Caco-2 (cell line): Measurements from ENCODE around the gene IP6K3. TPM values are rescaled to one million over a fixed set of nuclear protein-coding genes. Genes with fewer than 3 reads are reported as not detected.
A peak's percentile ranks its signal among the peaks of the same experiment; 100 is the strongest.

ENCODE experiments used
- BruUV-seq: library from RNA; stranded (reverse); fragments of 400-500 nt; replicated peaks from 2 replicates; lab custom pipeline; 2021; lab: Mats Ljungman, UMichigan
- CTCF ChIA-PET: fragments of 300-600 bp; sonication (Branson Sonifier 250); formaldehyde crosslinking; loops from one replicate; lab custom pipeline; 2022; ENCODE audit warnings: antibody characterized with exemption; lab: Charles Lee
- POLR2A ChIA-PET: fragments of 300-600 bp; sonication (Branson Sonifier 250); formaldehyde crosslinking; loops from one replicate; lab custom pipeline; 2022; ENCODE audit warnings: antibody characterized with exemption; lab: Charles Lee
- DNase-seq, 2 experiments: peaks; one replicate each; pipeline versions ENCODE4 v3.0.0 to v3.0.0-alpha.2; 2020 to 2022
- H3K27me3 ChIP-seq: replicated peaks from 2 replicates; pipeline ENCODE4 v1.6.0; 2011; ENCODE audit warnings: low read length; ENCODE audit not compliant: control insufficient read depth, insufficient read depth
- H3K36me3 ChIP-seq: 2 replicates; pipeline ENCODE4 v1.5.1; 2011; ENCODE audit warnings: low read length; ENCODE audit not compliant: control insufficient read depth, insufficient read depth
- H3K4me1 ChIP-seq: fragments of 250-450 bp; sonication (Bioruptor Pico); 2 replicates; pipeline ENCODE4 v1.5.1; 2020; ENCODE audit warnings: mild to moderate bottlenecking
- H3K4me3 ChIP-seq: 2 replicates; pipeline ENCODE4 v1.5.1; 2011; ENCODE audit warnings: low read depth, mild to moderate bottlenecking, control low read depth, low read length
- H3K9me3 ChIP-seq: fragments of 250-450 bp; sonication (Bioruptor Pico); 2 replicates; pipeline ENCODE4 v1.5.1; 2020; ENCODE audit warnings: mild to moderate bottlenecking, moderate library complexity
- H3K27ac Mint-ChIP-seq: one replicate; pipeline ENCODE4 v1.8.0; 2022; ENCODE audit warnings: mixed read lengths; ENCODE audit not compliant: unreplicated experiment
- H3K27me3 Mint-ChIP-seq: one replicate; pipeline ENCODE4 v1.8.0; 2022; ENCODE audit warnings: mixed read lengths; ENCODE audit not compliant: insufficient read depth, unreplicated experiment
- H3K36me3 Mint-ChIP-seq: one replicate; pipeline ENCODE4 v1.8.0; 2022; ENCODE audit warnings: mild to moderate bottlenecking, mixed read lengths; ENCODE audit not compliant: insufficient read depth, unreplicated experiment
- H3K4me1 Mint-ChIP-seq: one replicate; pipeline ENCODE4 v1.8.0; 2022; ENCODE audit warnings: low read depth, mixed read lengths; ENCODE audit not compliant: unreplicated experiment
- H3K4me3 Mint-ChIP-seq: one replicate; pipeline ENCODE4 v1.8.0; 2022; ENCODE audit warnings: mild to moderate bottlenecking, moderate library complexity, mixed read lengths; ENCODE audit not compliant: unreplicated experiment
- H3K9me3 Mint-ChIP-seq: one replicate; pipeline ENCODE4 v1.8.0; 2022; ENCODE audit warnings: mixed read lengths; ENCODE audit not compliant: unreplicated experiment
- intact Hi-C: fragments of 100-400 bp; cut with micrococcal nuclease; formaldehyde crosslinking; loops from one replicate; pipeline ENCODE4 v1.10.0; 2022; ENCODE audit not compliant: unreplicated experiment
- microRNA-seq: library from miRNA; unstranded; fragments of <30 nt; microRNA quantifications from one replicate; pipeline ENCODE4 v1.2.0, GENCODE V29; 2022
- total RNA-seq: library from RNA; stranded (reverse); gene quantifications from 2 replicates; pipeline ENCODE4 v1.2.3, GENCODE V29; 2022
- TF ChIP-seq, protein P1 (sequence below), 2 experiments: fragments of 200-600 bp in 1 of 2; IDR thresholded peaks; 1 replicate in 1 of 2; 2 replicates in 1 of 2; pipeline versions ENCODE4 v1.5.1 to v1.8.0; 2011 to 2022; ENCODE audit warnings: antibody characterized with exemption in 1 of 2, control low read depth in 1 of 2, inconsistent platforms in 1 of 2, low read depth in 1 of 2, low read length in 1 of 2, mild to moderate bottlenecking in 1 of 2, moderate library complexity in 1 of 2; ENCODE audit not compliant: insufficient read depth in 1 of 2, severe bottlenecking in 1 of 2, unreplicated experiment in 1 of 2

The IP6K3 gene
- total RNA-seq, 1 experiment from 2014 or later, result 0.45 TPM

DNA sequence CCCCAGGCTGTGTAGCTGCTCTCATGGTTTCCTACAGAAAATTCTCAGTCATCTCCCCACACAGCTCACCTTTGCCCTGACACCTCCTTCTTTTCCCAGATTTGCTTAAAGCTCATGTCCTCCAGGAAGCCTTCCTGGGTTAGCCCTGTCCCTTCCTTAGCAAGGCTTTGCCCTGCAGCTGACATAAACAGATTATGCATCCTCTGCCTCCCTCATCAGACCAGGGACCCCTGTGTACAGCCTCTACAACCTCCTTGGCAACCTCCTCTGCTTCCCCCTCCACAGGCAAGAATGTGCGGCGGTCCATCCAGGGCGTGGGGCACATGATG, 75.0 kb downstream of the IP6K3 start:
- H3K4me1 Mint-ChIP-seq, result peaks cover 9% of the 10 kb centered on the region
- H3K36me3 Mint-ChIP-seq, result peaks cover 29% of the 10 kb centered on the region
- CTCF ChIA-PET, result no interaction called here
- Histone ChIP-seq H3K36me3 (peaks cover 7% of the 10 kb centered on the region), H3K9me3 (no peaks in the 10 kb centered on the region), H3K4me1 (peaks cover 8% of the 10 kb centered on the region), H3K4me3 (no peak overlapping the region), H3K27me3 (no peaks in the 10 kb centered on the region)
- TF ChIP-seq, protein P1, sequence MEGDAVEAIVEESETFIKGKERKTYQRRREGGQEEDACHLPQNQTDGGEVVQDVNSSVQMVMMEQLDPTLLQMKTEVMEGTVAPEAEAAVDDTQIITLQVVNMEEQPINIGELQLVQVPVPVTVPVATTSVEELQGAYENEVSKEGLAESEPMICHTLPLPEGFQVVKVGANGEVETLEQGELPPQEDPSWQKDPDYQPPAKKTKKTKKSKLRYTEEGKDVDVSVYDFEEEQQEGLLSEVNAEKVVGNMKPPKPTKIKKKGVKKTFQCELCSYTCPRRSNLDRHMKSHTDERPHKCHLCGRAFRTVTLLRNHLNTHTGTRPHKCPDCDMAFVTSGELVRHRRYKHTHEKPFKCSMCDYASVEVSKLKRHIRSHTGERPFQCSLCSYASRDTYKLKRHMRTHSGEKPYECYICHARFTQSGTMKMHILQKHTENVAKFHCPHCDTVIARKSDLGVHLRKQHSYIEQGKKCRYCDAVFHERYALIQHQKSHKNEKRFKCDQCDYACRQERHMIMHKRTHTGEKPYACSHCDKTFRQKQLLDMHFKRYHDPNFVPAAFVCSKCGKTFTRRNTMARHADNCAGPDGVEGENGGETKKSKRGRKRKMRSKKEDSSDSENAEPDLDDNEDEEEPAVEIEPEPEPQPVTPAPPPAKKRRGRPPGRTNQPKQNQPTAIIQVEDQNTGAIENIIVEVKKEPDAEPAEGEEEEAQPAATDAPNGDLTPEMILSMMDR (IDR thresholded peaks at IDR 0.05; ENCODE audit: insufficient read depth in 1 of 2, low read depth in 1 of 2, low read length in 1 of 2, severe bottlenecking in 1 of 2, unreplicated experiment in 1 of 2), result no peak
- intact Hi-C loops, result no loop called here
- no TSS peak for BruUV-seq
- H3K27ac Mint-ChIP-seq, result peak overlapping the region; percentile 18
- DNase-seq, result no peak
- no peak overlapping the region for H3K4me3 Mint-ChIP-seq
- H3K9me3 Mint-ChIP-seq, result no peaks in the 10 kb centered on the region
- POLR2A ChIA-PET, result no interaction called here
- no peaks in the 10 kb centered on the region for H3K27me3 Mint-ChIP-seq

Small RNA genes lying within 50 kb of the gene (microRNA-seq; reads per million reads assigned to microRNA genes)
- 7.6 reads per million, percentile 44 among the genes with 10 or more reads in this experiment for gene MIR3934

Other genes starting within 250 kb of the IP6K3 start
- gene BAK1, start 166.6 kb downstream of the IP6K3 start, total RNA-seq, result 28.5 and 29.4 TPM in 2 replicates
- gene ITPR3, start 125.6 kb downstream of the IP6K3 start, total RNA-seq, result 42.1 and 50.5 TPM in 2 replicates
- gene UQCC2, start 35.2 kb downstream of the IP6K3 start, total RNA-seq, result 115 and 122 TPM in 2 replicates
- gene LEMD2, start 42.2 kb upstream of the IP6K3 start, total RNA-seq, result 52.9 and 53.2 TPM in 2 replicates
- not detected in 2 replicates for gene MLN, start 57.1 kb upstream of the IP6K3 start, total RNA-seq